K562 (cell line): Measurements from ENCODE around the gene ALG13. TPM values are rescaled to one million over a fixed set of nuclear protein-coding genes. Genes with fewer than 3 reads are reported as not detected.

Experiments used
- ATF3 ChIP-seq, 2 experiments: fragments of 450-650 bp in 1 of 2; sonication (generic) in 1 of 2; formaldehyde crosslinking in 1 of 2; IDR thresholded peaks in 1 of 2; conservative IDR thresholded peaks in 1 of 2; 2 replicates each; pipeline versions ENCODE4 v1.6.1 to v1.8.1; 2016 to 2023; ENCODE audit warnings: mild to moderate bottlenecking in 2 of 2, moderate library complexity in 2 of 2, inconsistent platforms in 1 of 2, missing genetic modification reagents in 1 of 2
- BRF2 ChIP-seq: IDR thresholded peaks from 3 replicates; pipeline ENCODE4 v1.6.1; 2011; ENCODE audit warnings: borderline replicate concordance, mild to moderate bottlenecking; ENCODE audit not compliant: insufficient read length, insufficient read depth
- CCNT2 ChIP-seq: IDR thresholded peaks from 2 replicates; pipeline ENCODE4 v1.6.1; 2011; ENCODE audit warnings: borderline replicate concordance, low read depth, mild to moderate bottlenecking, moderate library complexity, mixed read lengths, low read length; ENCODE audit not compliant: insufficient read length; ENCODE audit errors: extremely low read depth
- CEBPB ChIP-seq: fragments of 450-650 bp; IDR thresholded peaks from 2 replicates; pipeline ENCODE4 v1.6.1; 2016; ENCODE audit warnings: missing genetic modification characterization, missing compliant biosample characterization
- CEBPG ChIP-seq, 3 experiments: fragments of 200-800 bp in 1 of 3; sonication (Bioruptor generic) in 1 of 3; sonication (generic) in 1 of 3; formaldehyde crosslinking in 1 of 3; IDR thresholded peaks in 2 of 3; conservative IDR thresholded peaks in 1 of 3; 2 replicates each; pipeline versions ENCODE4 v1.6.1 to v1.8.0; 2016 to 2022; ENCODE audit warnings: missing compliant biosample characterization in 2 of 3, missing genetic modification characterization in 2 of 3, mild to moderate bottlenecking in 1 of 3, missing genetic modification reagents in 1 of 3
- CHD2 ChIP-seq: IDR thresholded peaks from 2 replicates; pipeline ENCODE4 v1.6.1; 2011; ENCODE audit warnings: low read depth, low read length
- CTBP1 ChIP-seq: fragments of 450-650 bp; IDR thresholded peaks from 2 replicates; pipeline ENCODE4 v1.6.1; 2016; ENCODE audit warnings: borderline replicate concordance
- E2F1 ChIP-seq: sonication (generic); formaldehyde crosslinking; IDR thresholded peaks from 2 replicates; pipeline ENCODE4 v1.8.1; 2023; ENCODE audit warnings: mild to moderate bottlenecking, missing genetic modification reagents, moderate library complexity
- HEY1 ChIP-seq: fragments of 250-450 bp; sonication (Bioruptor Pico); IDR thresholded peaks from 2 replicates; pipeline ENCODE4 v1.5.0; 2020; ENCODE audit warnings: mild to moderate bottlenecking, moderate library complexity, borderline replicate concordance
- ILK ChIP-seq: fragments of 450-650 bp; IDR thresholded peaks from 2 replicates; pipeline ENCODE4 v1.6.1; 2016; ENCODE audit warnings: missing genetic modification characterization, low read depth, mild to moderate bottlenecking, missing compliant biosample characterization, moderate library complexity, borderline replicate concordance
- KDM2B ChIP-seq: fragments of 250-450 bp; sonication (Bioruptor Pico); IDR thresholded peaks from 2 replicates; pipeline ENCODE4 v1.8.0; 2021; ENCODE audit warnings: mild to moderate bottlenecking, moderate library complexity
- KLF13 ChIP-seq: fragments of 450-650 bp; IDR thresholded peaks from 2 replicates; pipeline ENCODE4 v1.6.1; 2016; ENCODE audit warnings: missing genetic modification characterization, low read depth, mild to moderate bottlenecking, missing compliant biosample characterization, moderate library complexity, borderline replicate concordance
- MAZ ChIP-seq, 2 experiments: fragments of 450-650 bp in 1 of 2; sonication (generic) in 1 of 2; formaldehyde crosslinking; IDR thresholded peaks in 1 of 2; conservative IDR thresholded peaks in 1 of 2; 2 replicates each; pipeline versions ENCODE4 v1.4.0 to v1.5.0; 2020; ENCODE audit warnings: mild to moderate bottlenecking in 1 of 2, missing genetic modification reagents in 1 of 2
- PHF20 ChIP-seq: fragments of 450-650 bp; IDR thresholded peaks from 2 replicates; pipeline ENCODE4 v1.6.1; 2018; ENCODE audit not compliant: partially characterized antibody
- PHF21A ChIP-seq: fragments of 450-650 bp; IDR thresholded peaks from 2 replicates; pipeline ENCODE4 v1.6.1; 2017; ENCODE audit warnings: low read depth, borderline replicate concordance
- SMAD1 ChIP-seq: fragments of 150-350 bp; IDR thresholded peaks from 2 replicates; pipeline ENCODE4 v1.6.1; 2014; ENCODE audit warnings: low read length, low read depth; ENCODE audit not compliant: partially characterized antibody
- SMARCE1 ChIP-seq: fragments of 450-650 bp; IDR thresholded peaks from 2 replicates; pipeline ENCODE4 v1.7.1; 2016; ENCODE audit warnings: mild to moderate bottlenecking
- SOX6 ChIP-seq: fragments of 450-650 bp; IDR thresholded peaks from 2 replicates; pipeline ENCODE4 v1.6.1; 2014; ENCODE audit warnings: mild to moderate bottlenecking
- SPI1 ChIP-seq: IDR thresholded peaks from 2 replicates; pipeline ENCODE4 v1.6.1; 2011; ENCODE audit warnings: low read depth, low read length, control low read depth, borderline replicate concordance
- TBL1XR1 ChIP-seq, 2 experiments: IDR thresholded peaks; 2 replicates each; pipeline ENCODE4 v1.6.1; 2012; ENCODE audit warnings: improper control_type of control experiment in 2 of 2, low read length in 2 of 2, mild to moderate bottlenecking in 1 of 2
- ZBTB17 ChIP-seq: fragments of 450-650 bp; formaldehyde crosslinking; IDR thresholded peaks from 2 replicates; pipeline ENCODE4 v1.4.0; 2020; ENCODE audit warnings: mild to moderate bottlenecking
- ZNF143 ChIP-seq: sonication (generic); formaldehyde crosslinking; IDR thresholded peaks from 2 replicates; pipeline ENCODE4 v1.9.0; 2022; ENCODE audit warnings: mild to moderate bottlenecking, missing genetic modification reagents
- ZNF347 ChIP-seq: fragments of 450-650 bp; formaldehyde crosslinking; IDR thresholded peaks from 2 replicates; pipeline ENCODE4 v1.4.0; 2020; ENCODE audit warnings: low read depth, mild to moderate bottlenecking, moderate library complexity
- ZNF431 ChIP-seq: sonication (generic); formaldehyde crosslinking; IDR thresholded peaks from 2 replicates; pipeline ENCODE4 v1.8.0; 2022; ENCODE audit warnings: mild to moderate bottlenecking, missing genetic modification reagents
- polyA plus RNA-seq, 8 experiments: library from polyadenylated mRNA; depleted of rRNA in 4 of 8; stranded (reverse) in 5 of 8; unstranded in 3 of 8; fragments of >200 nt; fragmentation: Nextera tagmentation in 2 of 8; fragmentation: Illumina TruSeq in 1 of 8; extraction: Ambion mirVana in 2 of 8; extraction: Trizol in 1 of 8; gene quantifications; 2 replicates each; pipeline versions ENCODE4 v1.2.1 to v1.2.3, GENCODE V29; 2011 to 2014; ENCODE audit warnings: inconsistent platforms in 1 of 8, missing spikeins in 1 of 8
- total RNA-seq, 7 experiments: library from RNA; depleted of rRNA in 6 of 7; stranded (reverse); fragments of >200 nt in 6 of 7; fragmentation: Illumina TruSeq in 2 of 7; extraction: Trizol in 2 of 7; gene quantifications; 2 replicates each; pipeline versions ENCODE4 v1.2.1 to v1.2.3, GENCODE V29; 2011 to 2021; ENCODE audit warnings: low replicate concordance in 1 of 7

ALG13 gene
- total and polyA plus RNA-seq, 9 of the 15 experiments (the other 6 are each of a cell fraction or from before 2014, with no cell fraction given) = 40.3 to 117 (median 68.2) TPM

GRCh38 chrX:111680988-111681779 lies at the start of gene ALG13 (continued):
- peak; percentile 94 for TF ChIP-seq ATF3 (IDR thresholded peaks at IDR 0.05)
- TF ChIP-seq ATF3 (CRISPR knock-in tag; conservative IDR thresholded peaks at IDR 0.05) = peak; percentile 76
- TF ChIP-seq ZNF143 (CRISPR knock-in tag) = no peak
- TF ChIP-seq CEBPG (CRISPR knock-in tag; IDR thresholded peaks at IDR 0.05) = peak; percentile 96
- peak; percentile 95 to 96 for TF ChIP-seq CEBPG (tag; conservative IDR thresholded peaks at IDR 0.05 in 1 of 2, IDR thresholded peaks at IDR 0.05 in 1 of 2)
- peak; percentile 32 to 35; a peak in 2 of 4 replicates for TF ChIP-seq MAZ (CRISPR knock-in tag; conservative IDR thresholded peaks at IDR 0.05 in 1 of 2, IDR thresholded peaks at IDR 0.05 in 1 of 2)
- TF ChIP-seq SMAD1 = no peak
- TF ChIP-seq SMARCE1 = no peak
- no peak for TF ChIP-seq TBL1XR1 (IDR thresholded peaks at IDR 0.05; ENCODE audit: low read length in 2 of 2)
- TF ChIP-seq SPI1 = no peak
- no peak for TF ChIP-seq SOX6
- TF ChIP-seq CTBP1 = peak; percentile 27; the same call in 1 of the 2 replicates
- peak; percentile 15 for TF ChIP-seq CCNT2
- no peak for TF ChIP-seq ILK
- TF ChIP-seq CEBPB (tag) = peak; percentile 96
- no peak for TF ChIP-seq E2F1 (CRISPR knock-in tag)
- TF ChIP-seq ZBTB17 (CRISPR knock-in tag) = no peak
- no peak for TF ChIP-seq ZNF431
- no peak for TF ChIP-seq PHF20
- no peak for TF ChIP-seq PHF21A
- no peak for TF ChIP-seq KDM2B (CRISPR knock-in tag)
- no peak for TF ChIP-seq BRF2
- TF ChIP-seq ZNF347 (CRISPR knock-in tag) = no peak
- TF ChIP-seq CHD2 = no peak
- no peak for TF ChIP-seq HEY1
- TF ChIP-seq KLF13 (tag) = 0 out of 2 replicates have a peak, but pooled peaks have one; percentile 39
